ENCODE measurements around the gene ST8SIA3.
"Not testable (repeated sequence)": the region's sequence is repeated elsewhere in the genome, so short reads cannot be mapped to it uniquely, and the experiment has no call there.

The ST8SIA3 gene

GRCh38 chr18:57366528-57367081, 14.2 kb downstream of the ST8SIA3 start:
- DNase-seq (ENCODE audit: low spot score), result no peak

GRCh38 chr18:57372444-57372843, 20.1 kb downstream of the ST8SIA3 start:
- DNase-seq (ENCODE audit: low spot score), result no peak

GRCh38 chr18:57373017-57373416, 20.7 kb downstream of the ST8SIA3 start:
- no peak for DNase-seq (ENCODE audit: low spot score)

GRCh38 chr18:57376503-57376902, 24.1 kb downstream of the ST8SIA3 start:
- DNase-seq (ENCODE audit: low spot score), result no peak

GRCh38 chr18:57389271-57389670, 36.9 kb downstream of the ST8SIA3 start:
- DNase-seq (ENCODE audit: low spot score), result no peak

GRCh38 chr18:57390044-57390443, 37.7 kb downstream of the ST8SIA3 start:
- DNase-seq (ENCODE audit: low spot score), result no peak

- not testable (repeated sequence) for DNase-seq (ENCODE audit: low spot score)
These were observed 42.4 kb downstream of the ST8SIA3 start for GRCh38 chr18:57394749-57395148.

GRCh38 chr18:57396831-57397230, 44.5 kb downstream of the ST8SIA3 start:
- DNase-seq (ENCODE audit: low spot score), result not testable (repeated sequence)

GRCh38 chr18:57397440-57398132, 45.2 kb downstream of the ST8SIA3 start:
- DNase-seq (ENCODE audit: low spot score), result no peak

GRCh38 chr18:57404345-57404744, 52.0 kb downstream of the ST8SIA3 start:
- no peak for DNase-seq (ENCODE audit: low spot score)

GRCh38 chr18:57409650-57410049, 57.3 kb downstream of the ST8SIA3 start:
- DNase-seq (ENCODE audit: low spot score), result no peak

GRCh38 chr18:57410749-57411148, 58.4 kb downstream of the ST8SIA3 start:
- DNase-seq (ENCODE audit: low spot score), result no peak

- no peak for DNase-seq (ENCODE audit: low spot score)
These were observed 64.2 kb downstream of the ST8SIA3 start for GRCh38 chr18:57416542-57416941.

All from germinal center (tissue), 1 donor.